Suprapubic skin (tissue), 4 donors: Measurements from ENCODE around the gene AGPAT4. TPM values are rescaled to one million over a fixed set of nuclear protein-coding genes. Genes with fewer than 3 reads are reported as not detected.

Experiments used
- DNase-seq, 2 donors: peaks; one replicate each; pipeline ENCODE4 v3.0.0-alpha.2; 2019; ENCODE audit warnings: low spot score in 2 of 2
- H3K27ac ChIP-seq: fragments of 200-600 bp; sonication (generic); one replicate; pipeline ENCODE4 v1.5.1; 2019
- H3K27me3 ChIP-seq: fragments of 200-600 bp; sonication (generic); one replicate; pipeline ENCODE4 v1.5.1; 2019
- H3K36me3 ChIP-seq: fragments of 200-600 bp; sonication (generic); one replicate; pipeline ENCODE4 v1.5.1; 2019
- H3K4me1 ChIP-seq: fragments of 200-600 bp; sonication (generic); one replicate; pipeline ENCODE4 v1.5.1; 2019
- H3K4me3 ChIP-seq: fragments of 200-600 bp; sonication (generic); one replicate; pipeline ENCODE4 v1.5.1; 2019; ENCODE audit warnings: mild to moderate bottlenecking
- H3K9me3 ChIP-seq: fragments of 200-600 bp; sonication (generic); one replicate; pipeline ENCODE4 v1.5.1; 2019
- EP300 ChIP-seq: sonication (generic); formaldehyde crosslinking; IDR thresholded peaks from one replicate; pipeline ENCODE4 v1.6.1; 2017; ENCODE audit warnings: antibody characterized with exemption
- POLR2A ChIP-seq, 2 donors: fragments of 450-650 bp; IDR thresholded peaks; one replicate each; pipeline ENCODE4 v1.6.1; 2017; ENCODE audit warnings: antibody characterized with exemption in 2 of 2, mild to moderate bottlenecking in 2 of 2, moderate library complexity in 2 of 2
- POLR2AphosphoS5 ChIP-seq, 3 donors: sonication (generic); formaldehyde crosslinking; IDR thresholded peaks; one replicate each; pipeline ENCODE4 v1.6.1; 2017; ENCODE audit warnings: antibody characterized with exemption in 3 of 3
- WGBS: methylation state at CpG from one replicate; pipeline ENCODE4 v1.1.5; 2018; 5-methylcytosine and 5-hydroxymethylcytosine counted together
- total RNA-seq, 4 donors: library from RNA; depleted of rRNA; stranded (reverse); fragments of >200 nt; gene quantifications; one replicate each; pipeline ENCODE4 v1.1.0, GENCODE V29; 2016
- TF ChIP-seq, protein P1 (sequence below), 2 donors: fragments of 200-600 bp in 1 of 2; fragments of 450-650 bp in 1 of 2; sonication (generic) in 1 of 2; IDR thresholded peaks; one replicate each; pipeline ENCODE4 v1.5.1; 2016 to 2019; ENCODE audit warnings: antibody characterized with exemption in 2 of 2, mild to moderate bottlenecking in 1 of 2, moderate library complexity in 1 of 2

AGPAT4 gene
- total RNA-seq, 4 donors from 2014 or later = 1.1 to 4.1 (median 2.9) TPM

DNA sequence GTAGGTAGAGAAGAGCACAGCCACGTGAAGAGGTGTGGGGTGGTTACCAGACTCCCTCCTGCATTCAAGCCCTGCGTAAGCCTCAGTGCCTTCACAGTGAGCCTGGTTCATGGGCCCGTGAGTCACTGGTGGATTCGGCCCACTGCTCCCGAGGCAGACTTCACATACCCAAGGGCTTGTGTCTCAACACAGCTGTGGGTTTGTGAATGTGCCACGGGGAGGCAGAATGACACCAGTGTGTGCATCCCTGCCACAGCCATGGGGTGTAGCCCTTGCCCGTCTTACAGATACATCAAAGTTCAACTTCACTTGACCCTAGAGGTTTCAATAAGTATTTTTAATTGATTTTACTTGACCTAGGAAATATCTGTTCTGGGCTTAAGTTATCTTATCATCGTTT lies 173.8 kb downstream of the AGPAT4 start:
- Histone ChIP-seq H3K27ac (no peak overlapping the region), H3K36me3 (peaks cover 80% of the 10 kb centered on the region), H3K4me3 (no peak overlapping the region), H3K27me3 (no peaks in the 10 kb centered on the region), H3K4me1 (no peaks in the 10 kb centered on the region), H3K9me3 (no peaks in the 10 kb centered on the region)
- WGBS = 88% methylated on average over 7 of the region's 8 CpGs
- TF ChIP-seq EP300 = no peak
- no peak for TF ChIP-seq POLR2A (IDR thresholded peaks at IDR 0.05)
- no peak for TF ChIP-seq POLR2AphosphoS5 (IDR thresholded peaks at IDR 0.05)
- TF ChIP-seq, protein P1, sequence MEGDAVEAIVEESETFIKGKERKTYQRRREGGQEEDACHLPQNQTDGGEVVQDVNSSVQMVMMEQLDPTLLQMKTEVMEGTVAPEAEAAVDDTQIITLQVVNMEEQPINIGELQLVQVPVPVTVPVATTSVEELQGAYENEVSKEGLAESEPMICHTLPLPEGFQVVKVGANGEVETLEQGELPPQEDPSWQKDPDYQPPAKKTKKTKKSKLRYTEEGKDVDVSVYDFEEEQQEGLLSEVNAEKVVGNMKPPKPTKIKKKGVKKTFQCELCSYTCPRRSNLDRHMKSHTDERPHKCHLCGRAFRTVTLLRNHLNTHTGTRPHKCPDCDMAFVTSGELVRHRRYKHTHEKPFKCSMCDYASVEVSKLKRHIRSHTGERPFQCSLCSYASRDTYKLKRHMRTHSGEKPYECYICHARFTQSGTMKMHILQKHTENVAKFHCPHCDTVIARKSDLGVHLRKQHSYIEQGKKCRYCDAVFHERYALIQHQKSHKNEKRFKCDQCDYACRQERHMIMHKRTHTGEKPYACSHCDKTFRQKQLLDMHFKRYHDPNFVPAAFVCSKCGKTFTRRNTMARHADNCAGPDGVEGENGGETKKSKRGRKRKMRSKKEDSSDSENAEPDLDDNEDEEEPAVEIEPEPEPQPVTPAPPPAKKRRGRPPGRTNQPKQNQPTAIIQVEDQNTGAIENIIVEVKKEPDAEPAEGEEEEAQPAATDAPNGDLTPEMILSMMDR (IDR thresholded peaks at IDR 0.05) = no peak
- no peak for DNase-seq

DNA sequence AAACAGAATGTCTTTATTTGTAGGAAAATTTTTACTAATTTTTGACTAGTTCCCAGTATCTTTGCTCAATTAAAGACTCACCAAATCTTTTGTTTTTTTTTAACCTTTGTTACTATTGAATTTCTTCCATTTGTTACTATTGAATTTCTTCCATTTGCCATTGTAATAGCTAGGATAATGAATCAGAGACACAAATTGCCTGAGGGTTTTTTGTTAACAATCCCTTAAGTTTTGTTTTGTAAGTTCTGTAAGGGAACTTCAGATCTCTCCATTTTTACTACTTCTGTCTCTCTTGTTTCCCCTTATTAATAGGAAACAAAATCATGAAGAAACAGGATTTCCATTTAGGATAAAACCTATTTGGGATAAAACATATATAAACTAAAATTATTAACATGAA lies 177.9 kb downstream of the AGPAT4 start:
- no peak for TF ChIP-seq EP300
- TF ChIP-seq, protein P1 (IDR thresholded peaks at IDR 0.05) = no peak
- no peak for TF ChIP-seq POLR2AphosphoS5 (IDR thresholded peaks at IDR 0.05)
- TF ChIP-seq POLR2A (IDR thresholded peaks at IDR 0.05) = no peak
- Histone ChIP-seq H3K27me3 (no peaks in the 10 kb centered on the region), H3K4me3 (no peak overlapping the region), H3K27ac (no peak overlapping the region), H3K9me3 (no peaks in the 10 kb centered on the region), H3K36me3 (peaks cover 87% of the 10 kb centered on the region), H3K4me1 (no peaks in the 10 kb centered on the region)
- DNase-seq = no peak

DNA sequence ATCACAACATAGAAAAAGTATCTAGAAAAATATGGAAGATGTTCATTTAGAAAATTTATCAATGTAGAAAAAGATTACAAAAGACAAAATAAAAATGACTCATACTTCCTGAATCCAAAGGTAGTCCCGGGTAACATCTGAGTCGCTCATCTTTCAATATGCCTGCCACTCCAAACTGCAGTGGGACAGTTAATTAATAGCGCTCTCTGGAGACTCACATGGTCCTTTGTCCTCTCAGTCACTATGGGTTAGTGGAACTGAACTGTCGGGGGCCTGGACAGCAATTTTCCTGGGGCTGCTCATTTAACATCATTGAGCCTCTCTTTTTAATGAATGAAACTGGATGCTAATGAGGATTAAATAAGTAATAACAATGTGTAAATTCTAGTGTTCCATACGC lies 178.9 kb downstream of the AGPAT4 start:
- Histone ChIP-seq H3K27me3 (no peaks in the 10 kb centered on the region), H3K36me3 (peaks cover 89% of the 10 kb centered on the region), H3K27ac (no peak overlapping the region), H3K4me1 (no peaks in the 10 kb centered on the region), H3K9me3 (no peaks in the 10 kb centered on the region), H3K4me3 (no peak overlapping the region)
- DNase-seq = no peak
- WGBS = 78% methylated on average over 5 of the region's 5 CpGs
- TF ChIP-seq EP300 = no peak
- TF ChIP-seq, protein P1 (IDR thresholded peaks at IDR 0.05) = no peak
- no peak for TF ChIP-seq POLR2A (IDR thresholded peaks at IDR 0.05)
- TF ChIP-seq POLR2AphosphoS5 (IDR thresholded peaks at IDR 0.05) = no peak

DNA sequence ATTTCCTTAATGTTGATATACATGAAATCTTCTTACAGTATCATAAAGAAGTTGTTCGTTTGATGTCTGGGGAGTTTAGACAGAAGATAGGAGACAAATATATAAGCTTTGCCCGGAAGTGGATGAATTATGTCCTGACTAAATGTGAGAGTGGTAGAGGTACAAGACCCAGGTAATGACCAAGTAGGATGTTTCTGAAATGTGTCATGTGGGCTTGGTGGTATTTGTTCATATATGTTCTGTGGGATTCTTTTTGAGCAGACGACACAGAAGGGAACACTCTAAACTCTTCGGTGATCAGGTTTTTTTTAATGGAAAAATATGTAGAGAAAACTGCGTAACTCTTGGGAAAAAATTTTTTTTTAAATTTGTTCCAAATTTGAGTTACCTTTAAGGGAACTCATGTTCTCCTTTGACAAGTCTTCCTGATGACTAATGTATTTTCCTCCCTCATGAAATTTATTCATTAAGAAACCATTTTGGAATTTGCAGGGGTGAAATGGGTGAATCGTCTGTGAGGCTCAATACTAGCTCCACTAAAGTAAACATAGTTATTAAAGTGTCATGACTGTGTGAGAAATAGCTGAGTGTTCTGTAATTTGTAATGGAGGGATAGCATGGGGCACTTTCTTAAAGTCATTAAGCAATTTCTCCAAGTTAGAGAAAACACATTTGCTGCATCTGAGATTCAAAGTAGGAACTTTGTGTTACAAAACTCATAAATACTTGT lies 181.7 kb downstream of the AGPAT4 start:
- no peaks in the 10 kb centered on the region for H3K4me1 ChIP-seq
- H3K9me3 ChIP-seq = no peaks in the 10 kb centered on the region
- H3K27ac ChIP-seq = no peak overlapping the region
- H3K4me3 ChIP-seq = no peak overlapping the region
- DNase-seq = no peak
- no peaks in the 10 kb centered on the region for H3K27me3 ChIP-seq
- no peak for TF ChIP-seq POLR2AphosphoS5 (IDR thresholded peaks at IDR 0.05)
- no peak for TF ChIP-seq POLR2A (IDR thresholded peaks at IDR 0.05)
- no peak for TF ChIP-seq EP300
- TF ChIP-seq, protein P1 (IDR thresholded peaks at IDR 0.05) = no peak
- 83% methylated on average over 6 of the region's 6 CpGs for WGBS
- peaks cover 89% of the 10 kb centered on the region for H3K36me3 ChIP-seq

DNA sequence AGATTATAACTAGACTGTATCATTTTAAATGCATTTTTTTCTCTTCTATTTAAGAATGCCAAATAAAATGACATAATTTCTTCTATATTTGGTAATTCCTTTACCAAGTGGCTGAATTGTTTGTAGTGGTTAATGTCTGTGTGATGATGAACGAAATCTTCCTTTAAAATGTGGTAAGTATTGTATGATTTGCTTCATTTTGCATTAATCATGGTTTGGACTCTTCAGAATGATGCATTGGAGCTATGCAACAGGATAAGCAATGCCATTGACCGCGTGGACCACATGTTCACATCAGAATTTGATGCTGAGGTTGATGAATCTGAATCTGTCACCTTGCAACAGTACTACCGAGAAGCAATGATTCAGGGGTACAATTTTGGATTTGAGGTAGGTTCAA lies 182.7 kb downstream of the AGPAT4 start:
- Histone ChIP-seq H3K4me3 (no peak overlapping the region), H3K9me3 (no peaks in the 10 kb centered on the region), H3K4me1 (no peaks in the 10 kb centered on the region), H3K27ac (no peak overlapping the region), H3K36me3 (peaks cover 91% of the 10 kb centered on the region), H3K27me3 (no peaks in the 10 kb centered on the region)
- 93% methylated on average over 4 of the region's 4 CpGs for WGBS
- TF ChIP-seq POLR2A (IDR thresholded peaks at IDR 0.05) (no peak), POLR2AphosphoS5 (IDR thresholded peaks at IDR 0.05) (no peak), EP300 (no peak)
- TF ChIP-seq, protein P1 (IDR thresholded peaks at IDR 0.05) = no peak
- DNase-seq = no peak
